ENCODE data around the gene ADAP1.

ADAP1 gene

GRCh38 chr7:903921-904755 is 50.3 kb downstream of the ADAP1 start:
- DNase-seq = no peak

GRCh38 chr7:902996-903395 is 51.5 kb downstream of the ADAP1 start:
- DNase-seq = no peak

GRCh38 chr7:901388-902154 is 52.9 kb downstream of the ADAP1 start:
- peak; percentile 73 for DNase-seq

GRCh38 chr7:901041-901387 is 53.5 kb downstream of the ADAP1 start:
- no peak for DNase-seq

GRCh38 chr7:900331-901040 is 54.0 kb downstream of the ADAP1 start:
- no peak for DNase-seq

GRCh38 chr7:899806-900205 is 54.7 kb downstream of the ADAP1 start:
- no peak for DNase-seq

GRCh38 chr7:898855-899681 is 55.4 kb downstream of the ADAP1 start:
- no peak for DNase-seq

GRCh38 chr7:898460-898854 is 56.0 kb downstream of the ADAP1 start:
- no peak for DNase-seq

GRCh38 chr7:897771-898376 is 56.6 kb downstream of the ADAP1 start:
- no peak for DNase-seq

GRCh38 chr7:897086-897485 is 57.4 kb downstream of the ADAP1 start:
- no peak for DNase-seq

- no peak for DNase-seq
These were observed 58.0 kb downstream of the ADAP1 start for GRCh38 chr7:896346-897075.

- no peak for DNase-seq
These were observed 58.9 kb downstream of the ADAP1 start for GRCh38 chr7:895451-896052.

- no peak for DNase-seq
These were observed 59.5 kb downstream of the ADAP1 start for GRCh38 chr7:894927-895450.

GRCh38 chr7:894164-894867 is 60.2 kb downstream of the ADAP1 start:
- DNase-seq = no peak

- no peak for DNase-seq
These were observed 60.8 kb downstream of the ADAP1 start for GRCh38 chr7:893686-894085.

GRCh38 chr7:892648-893593 is 61.6 kb downstream of the ADAP1 start:
- DNase-seq = no peak

GRCh38 chr7:891805-892204 is 62.7 kb downstream of the ADAP1 start:
- no peak for DNase-seq

- no peak for DNase-seq
These were observed 63.2 kb downstream of the ADAP1 start for GRCh38 chr7:891291-891690.

- DNase-seq = no peak
These were observed 63.6 kb downstream of the ADAP1 start for GRCh38 chr7:890868-891267.
